ENCODE measurements around the gene TJP1.
"Not testable (repeated sequence)": the region's sequence is repeated elsewhere in the genome, so short reads cannot be mapped to it uniquely, and the experiment has no call there.

TJP1 gene

GRCh38 chr15:29669823-29670222 is 152.4 kb downstream of the TJP1 start:
- no peak for DNase-seq (ENCODE audit: low read depth in 2 of 2)

GRCh38 chr15:29668120-29668602 is 154.1 kb downstream of the TJP1 start:
- DNase-seq (ENCODE audit: low read depth in 2 of 2): no peak

GRCh38 chr15:29666241-29666640 is 156.0 kb downstream of the TJP1 start:
- DNase-seq (ENCODE audit: low read depth in 2 of 2): no peak

GRCh38 chr15:29665444-29666003 is 156.7 kb downstream of the TJP1 start:
- no peak for DNase-seq (ENCODE audit: low read depth in 2 of 2)

GRCh38 chr15:29664406-29664805 is 157.9 kb downstream of the TJP1 start:
- no peak for DNase-seq (ENCODE audit: low read depth in 2 of 2)

- not testable (repeated sequence) for DNase-seq (ENCODE audit: low read depth in 2 of 2)
Measured at GRCh38 chr15:29657476-29657817, 164.8 kb downstream of the TJP1 start.

- DNase-seq (ENCODE audit: low read depth in 2 of 2): no peak
Measured at GRCh38 chr15:29656636-29657475, 165.4 kb downstream of the TJP1 start.

GRCh38 chr15:29652595-29652994 is 169.7 kb downstream of the TJP1 start:
- no peak for DNase-seq (ENCODE audit: low read depth in 2 of 2)

GRCh38 chr15:29651476-29652233 is 170.6 kb downstream of the TJP1 start:
- no peak for DNase-seq (ENCODE audit: low read depth in 2 of 2)
